Kidney (tissue), 14 donors: Measurements from ENCODE around the gene ITGB8. TPM values are rescaled to one million over a fixed set of nuclear protein-coding genes. Genes with fewer than 3 reads are reported as not detected.

Experiments
- DNase-seq, 5 donors: peaks; one replicate each; pipeline ENCODE4 v3.0.0-alpha.2; 2013 to 2020
- FAIRE-seq: peaks from 2 replicates; lab custom pipeline; 2012; peaks lifted over from hg19 to GRCh38; lab: Jason Lieb, UNC
- H3K27ac ChIP-seq, 2 donors: one replicate each; pipeline ENCODE4 v1.7.0; 2013; ENCODE audit warnings: low read depth in 2 of 2, low read length in 2 of 2, inconsistent platforms in 1 of 2
- H3K27me3 ChIP-seq: one replicate; pipeline ENCODE4 v1.7.1; 2013; ENCODE audit warnings: low read length, inconsistent platforms; ENCODE audit not compliant: control insufficient read depth, insufficient read depth
- H3K36me3 ChIP-seq, 3 donors: one replicate each; pipeline versions ENCODE4 v1.7.0 to v1.7.1; 2013; ENCODE audit warnings: low read length in 3 of 3, control low read depth in 1 of 3, inconsistent platforms in 1 of 3; ENCODE audit not compliant: insufficient read depth in 3 of 3, control insufficient read depth in 2 of 3
- H3K4me1 ChIP-seq, 3 donors: one replicate each; pipeline versions ENCODE4 v1.7.0 to v1.7.1; 2013; ENCODE audit warnings: low read length in 3 of 3, inconsistent platforms in 1 of 3, low read depth in 1 of 3; ENCODE audit not compliant: control insufficient read depth in 2 of 3, insufficient read depth in 2 of 3
- H3K4me3 ChIP-seq, 3 donors: one replicate each; pipeline versions ENCODE4 v1.7.0 to v1.8.1; 2013; ENCODE audit warnings: low read length in 3 of 3, control low read depth in 1 of 3, inconsistent platforms in 1 of 3
- H3K9ac ChIP-seq, 3 donors: one replicate each; pipeline versions ENCODE4 v1.7.0 to v1.7.1; 2013; ENCODE audit warnings: low read length in 3 of 3, control low read depth in 1 of 3, inconsistent platforms in 1 of 3
- H3K9me3 ChIP-seq, 3 donors: one replicate each; pipeline versions ENCODE4 v1.7.0 to v1.7.1; 2013; ENCODE audit warnings: low read length in 3 of 3, control low read depth in 1 of 3, inconsistent platforms in 1 of 3; ENCODE audit not compliant: control insufficient read depth in 2 of 3, insufficient read depth in 1 of 3
- CTCF ChIP-seq: IDR thresholded peaks from 3 replicates; pipeline ENCODE4 v1.5.1; 2012; ENCODE audit warnings: mild to moderate bottlenecking, moderate library complexity, borderline replicate concordance; ENCODE audit not compliant: insufficient read depth; ENCODE audit errors: extremely low read depth
- intact Hi-C: fragments of 100-400 bp; cut with DNase I; formaldehyde crosslinking; loops from one replicate; pipeline ENCODE4 v1.11.1; 2022
- polyA plus RNA-seq: library from polyadenylated mRNA; stranded (reverse); fragments of 350-450 nt; fragmentation: Illumina TruSeq; extraction: RNeasy Lipid Tissue Mini Kit (QIAGEN cat#74804); gene quantifications from one replicate; pipeline ENCODE4 v1.2.3, GENCODE V29; 2014; ENCODE audit warnings: low read depth, low replicate concordance; ENCODE audit not compliant: insufficient read depth
- total RNA-seq: library from RNA; stranded (reverse); fragmentation: NEBNext Ultra II Directional; extraction: Animal tissue kit (Norgen Biotek cat#: 25700); gene quantifications from one replicate; pipeline ENCODE4 v1.2.1, GENCODE V29; 2021
- donor health status: control.
- donor health status: control.
- donor health status: control.
- donor health status: control.
- donor health status: control.
- donor health status: DM: yes; HTN: yes; CAD: no.
- donor health status: Normal renal cell carcinoma (clear cell type).

ITGB8 gene
- total and polyA plus RNA-seq, 2 donors from 2014 or later: 10.3 to 213 TPM

DNA sequence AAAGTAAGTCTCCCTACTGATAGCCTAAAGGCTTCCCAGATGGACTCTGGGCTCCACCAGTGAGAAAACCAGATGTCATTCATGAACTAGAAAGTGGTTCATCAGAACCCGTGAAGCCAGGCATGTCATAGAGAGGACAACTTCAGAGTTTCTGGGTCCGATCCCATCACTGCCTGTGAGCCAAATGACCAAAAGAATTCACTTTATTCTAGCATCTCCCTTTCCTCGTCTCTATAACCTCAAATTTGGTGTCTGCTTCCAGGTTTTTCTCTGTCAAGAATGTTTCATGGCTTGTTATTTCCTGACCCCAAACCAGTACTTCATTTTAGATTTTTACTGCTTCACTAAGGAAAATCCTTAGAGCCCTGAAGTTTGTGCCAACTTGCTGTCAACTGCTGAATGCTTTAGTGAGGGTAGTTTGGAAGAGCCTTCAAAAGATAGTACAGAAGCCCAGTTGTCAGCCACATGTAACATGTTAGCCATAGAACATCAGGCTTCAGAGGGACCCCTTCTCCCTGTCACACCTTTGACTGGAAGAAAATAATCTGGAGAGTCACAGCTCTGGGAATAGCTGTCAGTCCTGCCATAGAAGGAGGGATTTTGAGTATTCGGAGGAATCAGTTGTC lies 34.0 kb downstream of the ITGB8 start:
- Histone ChIP-seq H3K4me1 (no peaks in the 10 kb centered on the region), H3K36me3 (peaks cover 0 to 23% (median 10%) of the 10 kb centered on the region in 3 donors), H3K9ac (no peak overlapping the region), H3K4me3 (no peak overlapping the region), H3K27ac (no peak overlapping the region), H3K27me3 (no peaks in the 10 kb centered on the region), H3K9me3 (no peaks in the 10 kb centered on the region)
- TF ChIP-seq CTCF: no peak
- DNase-seq: peak in 1 of 5 donors; percentile 27
- FAIRE-seq: no peak
- intact Hi-C loops: no loop called here

GRCh38 chr7:20365486-20365885 lies 34.8 kb downstream of the ITGB8 start:
- H3K4me1 ChIP-seq: no peaks in the 10 kb centered on the region
- no peak for FAIRE-seq
- intact Hi-C loops: no loop called here
- no peak overlapping the region for H3K27ac ChIP-seq
- no peak overlapping the region for H3K4me3 ChIP-seq
- peaks cover 0 to 23% (median 10%) of the 10 kb centered on the region in 3 donors for H3K36me3 ChIP-seq
- TF ChIP-seq CTCF: no peak
- no peaks in the 10 kb centered on the region for H3K9me3 ChIP-seq
- DNase-seq: no peak
- no peaks in the 10 kb centered on the region for H3K27me3 ChIP-seq
- H3K9ac ChIP-seq: no peak overlapping the region

DNA sequence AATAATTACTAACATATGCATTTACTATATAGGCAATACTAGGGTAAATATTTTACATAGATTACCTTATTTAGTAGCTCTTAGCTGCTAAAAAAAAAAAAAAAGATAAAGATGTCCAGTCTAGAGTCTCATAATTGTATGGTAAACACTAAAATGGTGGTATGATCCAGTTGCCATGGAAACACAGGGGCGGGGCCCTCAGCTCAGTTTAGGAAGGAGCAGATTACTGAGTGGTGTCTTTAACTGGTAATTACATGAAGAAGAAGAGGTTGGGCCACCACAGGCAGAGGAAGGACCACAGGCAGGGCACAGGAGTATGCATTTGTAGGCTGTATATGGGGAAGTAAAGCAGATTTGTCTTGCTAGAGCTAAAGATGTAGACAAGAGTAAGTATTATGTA lies 43.7 kb downstream of the ITGB8 start:
- Histone ChIP-seq H3K27ac (no peak overlapping the region), H3K4me1 (no peaks in the 10 kb centered on the region), H3K36me3 (peaks cover 0 to 3% (median under 1%) of the 10 kb centered on the region in 3 donors), H3K9me3 (no peaks in the 10 kb centered on the region), H3K9ac (no peak overlapping the region), H3K4me3 (no peak overlapping the region), H3K27me3 (no peaks in the 10 kb centered on the region)
- FAIRE-seq: no peak
- intact Hi-C loops: no loop called here
- no peak for TF ChIP-seq CTCF
- no peak for DNase-seq

GRCh38 chr7:20376796-20377195 lies 46.1 kb downstream of the ITGB8 start:
- intact Hi-C loops: no loop called here
- Histone ChIP-seq H3K4me3 (no peak overlapping the region), H3K27me3 (no peaks in the 10 kb centered on the region), H3K9me3 (no peaks in the 10 kb centered on the region), H3K4me1 (no peaks in the 10 kb centered on the region), H3K27ac (no peak overlapping the region), H3K9ac (no peak overlapping the region), H3K36me3 (peaks cover 9 to 14% (median 12%) of the 10 kb centered on the region in 3 donors)
- no peak for FAIRE-seq
- no peak for DNase-seq
- no peak for TF ChIP-seq CTCF
